GM19463 (cell line): ENCODE measurements around the gene RHOBTB3.
A peak's percentile ranks its signal among the peaks of the same experiment; 100 is the strongest.
"Not testable (repeated sequence)": the region's sequence is repeated elsewhere in the genome, so short reads cannot be mapped to it uniquely, and the experiment has no call there.

Experiments
- ATAC-seq: cut with Tn5 transposase; IDR thresholded peaks from one replicate; pipeline ENCODE4 v1.9.1; 2021; ENCODE audit warnings: mild to moderate bottlenecking, moderate library complexity; ENCODE audit not compliant: unreplicated experiment

The RHOBTB3 gene, protein sequence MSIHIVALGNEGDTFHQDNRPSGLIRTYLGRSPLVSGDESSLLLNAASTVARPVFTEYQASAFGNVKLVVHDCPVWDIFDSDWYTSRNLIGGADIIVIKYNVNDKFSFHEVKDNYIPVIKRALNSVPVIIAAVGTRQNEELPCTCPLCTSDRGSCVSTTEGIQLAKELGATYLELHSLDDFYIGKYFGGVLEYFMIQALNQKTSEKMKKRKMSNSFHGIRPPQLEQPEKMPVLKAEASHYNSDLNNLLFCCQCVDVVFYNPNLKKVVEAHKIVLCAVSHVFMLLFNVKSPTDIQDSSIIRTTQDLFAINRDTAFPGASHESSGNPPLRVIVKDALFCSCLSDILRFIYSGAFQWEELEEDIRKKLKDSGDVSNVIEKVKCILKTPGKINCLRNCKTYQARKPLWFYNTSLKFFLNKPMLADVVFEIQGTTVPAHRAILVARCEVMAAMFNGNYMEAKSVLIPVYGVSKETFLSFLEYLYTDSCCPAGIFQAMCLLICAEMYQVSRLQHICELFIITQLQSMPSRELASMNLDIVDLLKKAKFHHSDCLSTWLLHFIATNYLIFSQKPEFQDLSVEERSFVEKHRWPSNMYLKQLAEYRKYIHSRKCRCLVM

DNA sequence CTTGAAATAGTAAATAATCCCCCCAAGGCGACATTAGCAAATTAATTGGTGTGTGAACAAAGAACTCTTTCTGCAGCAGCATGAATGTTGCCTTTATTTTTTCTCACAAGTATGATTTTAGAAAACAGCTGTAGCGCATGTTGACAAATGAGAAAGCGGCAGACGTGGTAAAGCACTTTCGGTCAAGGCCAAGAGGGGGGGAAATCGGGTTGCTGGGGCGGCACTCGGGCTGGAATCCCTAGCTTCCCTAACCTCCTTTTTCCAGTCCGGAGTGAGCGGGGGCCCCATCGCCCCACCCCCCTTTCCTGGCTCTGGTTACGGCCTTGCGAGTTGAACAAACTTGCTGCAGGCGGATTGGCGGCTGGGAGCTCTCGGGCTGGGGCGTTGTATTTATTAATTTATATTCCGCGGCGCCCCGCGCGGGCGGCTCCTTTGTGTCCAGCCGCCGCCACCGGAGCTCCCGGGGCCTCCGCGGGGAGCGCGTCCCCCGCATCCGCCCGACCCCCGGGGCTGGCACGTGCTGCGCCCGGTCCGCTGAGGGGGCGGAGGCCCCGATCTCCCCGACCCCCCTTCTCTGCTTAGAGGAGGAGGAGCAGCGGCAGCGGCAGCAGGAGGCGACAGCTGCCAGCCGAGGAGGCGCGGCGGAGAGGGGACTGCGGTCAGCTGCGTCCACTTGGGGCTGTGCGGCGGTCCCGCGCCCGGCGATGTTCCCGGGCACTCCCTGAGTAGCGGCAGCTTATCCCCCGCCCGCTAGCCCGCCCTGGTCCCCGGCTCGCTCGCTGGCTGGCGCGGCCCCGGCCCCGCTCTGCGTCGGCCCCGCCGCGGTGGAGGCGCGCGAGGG is at the start of gene RHOBTB3:
RHOBTB3 (plus strand) TSS at position 607 of the 841 bp plus-strand sequence. CDS start 347 bp downstream, outside the sequence.
- peak; percentile 31 for ATAC-seq

GRCh38 chr5:95682891-95683290 is 48.2 kb upstream of the RHOBTB3 start, which contains the start of gene SPATA9:
SPATA9 (minus strand) TSS chr5:95682991; CDS start chr5:95682854, 137 bp downstream.
- ATAC-seq, result no peak

DNA sequence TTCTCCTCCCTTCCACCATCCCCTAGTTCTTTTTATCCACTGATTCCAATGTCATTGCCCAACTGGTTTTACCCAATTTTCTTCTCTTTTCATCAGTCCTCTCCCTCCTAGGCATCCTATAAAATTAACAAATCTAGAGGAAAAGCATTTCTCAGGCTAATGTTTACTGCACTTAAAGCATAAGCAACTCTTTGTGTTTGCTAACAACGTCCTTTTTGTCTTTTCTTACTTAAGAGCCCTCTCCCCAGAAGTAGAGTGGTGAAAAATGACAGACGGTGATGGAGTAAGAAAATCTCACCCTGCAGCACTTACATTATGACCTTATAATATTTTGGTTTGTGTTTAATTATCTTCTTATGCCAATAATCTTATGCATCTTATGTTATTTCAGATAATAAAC is 46.8 kb upstream of the RHOBTB3 start:
- no peak for ATAC-seq

GRCh38 chr5:95686651-95687050 is 44.5 kb upstream of the RHOBTB3 start:
- ATAC-seq, result no peak

DNA sequence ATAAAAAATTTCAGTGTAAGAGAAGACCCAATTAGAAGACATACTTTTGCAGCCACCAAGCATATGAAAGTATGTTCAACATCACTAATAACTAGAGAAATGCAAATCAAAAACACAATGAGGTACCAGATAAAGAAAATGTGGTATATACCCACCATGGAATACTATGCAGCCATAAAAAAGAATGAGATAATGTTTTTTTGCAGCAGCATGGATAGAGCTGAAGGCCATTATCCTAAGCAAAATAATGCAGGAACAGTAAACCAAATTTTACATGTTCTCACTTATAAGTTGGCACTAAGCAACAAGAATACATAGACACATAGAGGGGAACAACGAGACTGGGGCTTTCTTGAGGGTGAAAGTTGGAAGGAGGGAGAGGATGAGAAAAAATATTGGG is 41.5 kb upstream of the RHOBTB3 start:
- no peak for ATAC-seq

- ATAC-seq, result no peak
Observed at GRCh38 chr5:95690333-95690732, 40.8 kb upstream of the RHOBTB3 start.

DNA sequence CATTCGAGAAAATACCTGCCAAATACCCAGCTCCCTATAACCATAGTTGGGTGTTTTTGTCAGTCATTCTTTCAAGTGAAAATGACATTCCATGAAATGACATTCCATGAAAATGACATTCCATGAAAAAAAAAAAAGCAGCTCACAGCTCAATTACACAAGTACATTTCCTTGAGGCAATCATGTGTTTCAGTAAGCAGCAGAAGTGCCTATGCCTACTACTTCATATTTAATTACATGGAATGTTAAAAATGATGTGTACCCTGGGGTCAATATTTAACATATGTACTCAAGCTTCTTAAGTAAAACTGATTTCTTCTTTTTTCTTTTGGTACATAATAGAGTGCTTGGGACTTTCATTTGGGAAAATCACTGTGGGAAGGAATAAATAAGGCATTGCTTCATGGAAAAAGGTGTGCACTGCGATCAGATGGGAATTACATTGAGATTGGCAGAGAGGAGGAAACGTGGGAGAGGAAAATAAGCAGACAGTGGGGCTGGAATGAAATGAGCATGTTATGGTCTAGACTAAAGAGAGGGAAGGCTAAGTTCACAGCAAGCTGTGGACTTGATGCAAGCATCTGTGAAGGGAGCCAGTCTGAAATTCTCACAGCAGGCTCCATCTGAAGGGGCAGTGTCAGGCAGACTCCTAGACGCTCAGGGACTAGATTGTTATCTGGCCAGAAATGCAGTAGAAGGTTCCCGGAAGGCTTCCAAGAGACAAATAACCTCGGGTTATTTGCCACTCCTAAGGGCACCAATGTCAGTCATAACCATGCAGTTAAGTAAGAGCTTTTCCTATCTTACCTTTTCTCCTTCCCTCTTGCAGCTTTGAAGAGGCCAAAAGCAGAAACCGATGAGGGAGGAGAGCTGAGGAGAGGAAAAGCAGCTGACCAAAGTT is 33.1 kb upstream of the RHOBTB3 start:
- no peak for ATAC-seq

- no peak for ATAC-seq
Observed at GRCh38 chr5:95699337-95699736, 31.8 kb upstream of the RHOBTB3 start.

- no peak for ATAC-seq
Observed at GRCh38 chr5:95701074-95701473, 30.1 kb upstream of the RHOBTB3 start.

- no peak for ATAC-seq
Observed at GRCh38 chr5:95704150-95704549, 27.0 kb upstream of the RHOBTB3 start.

GRCh38 chr5:95706196-95706595 is 24.9 kb upstream of the RHOBTB3 start:
- not testable (repeated sequence) for ATAC-seq

DNA sequence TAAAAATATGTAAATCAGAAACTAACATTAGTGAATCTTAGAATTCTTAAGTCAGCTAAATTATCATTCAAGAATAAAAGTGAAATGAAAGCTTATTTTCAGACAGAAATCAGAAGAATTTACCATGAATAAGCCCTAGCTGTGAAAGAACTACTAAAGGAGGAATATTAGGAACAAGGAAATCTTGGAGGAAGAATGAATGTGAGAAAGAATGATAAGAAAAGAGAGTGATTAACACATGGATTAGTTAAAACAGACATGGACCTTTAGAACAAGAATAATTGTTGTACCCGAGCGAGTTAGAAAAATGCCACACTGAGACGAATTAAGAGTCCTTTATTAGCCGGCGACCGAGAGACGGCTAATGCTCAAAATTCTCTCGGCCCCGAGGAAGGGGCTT is 24.1 kb upstream of the RHOBTB3 start:
- ATAC-seq, result no peak

DNA sequence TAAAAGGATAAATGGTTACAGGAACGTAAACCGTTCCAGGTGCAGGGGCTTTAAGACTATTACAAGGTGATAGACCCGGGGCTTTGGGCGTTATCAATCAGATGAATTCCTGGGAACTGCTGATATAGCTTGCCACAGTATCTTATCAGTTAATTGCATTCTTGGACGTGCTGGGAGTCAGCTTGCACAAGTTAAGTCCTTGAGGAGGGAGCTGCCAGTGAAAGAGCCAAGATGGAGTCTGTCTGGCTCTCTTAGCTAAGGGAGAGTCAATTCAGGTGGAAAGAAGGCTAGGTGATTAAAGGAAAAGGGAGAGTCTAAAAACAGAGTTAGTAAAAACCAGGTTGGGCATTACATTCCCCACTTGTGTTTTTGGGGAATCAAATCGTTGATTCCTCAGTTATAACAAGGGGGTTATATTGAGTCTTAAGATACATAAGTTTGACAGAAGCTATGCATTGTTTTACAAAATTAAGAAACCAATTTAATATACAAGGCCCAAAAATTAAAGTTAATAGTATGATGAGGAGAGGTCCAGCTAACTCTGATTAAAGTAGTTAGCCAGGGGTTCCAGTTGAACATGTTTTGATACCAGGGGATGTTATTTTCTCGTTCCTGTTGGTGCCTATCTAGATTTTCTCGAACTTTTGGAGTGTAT is 23.5 kb upstream of the RHOBTB3 start:
- ATAC-seq, result not testable (repeated sequence)

GRCh38 chr5:95708876-95709275 is 22.3 kb upstream of the RHOBTB3 start:
- ATAC-seq, result no peak

DNA sequence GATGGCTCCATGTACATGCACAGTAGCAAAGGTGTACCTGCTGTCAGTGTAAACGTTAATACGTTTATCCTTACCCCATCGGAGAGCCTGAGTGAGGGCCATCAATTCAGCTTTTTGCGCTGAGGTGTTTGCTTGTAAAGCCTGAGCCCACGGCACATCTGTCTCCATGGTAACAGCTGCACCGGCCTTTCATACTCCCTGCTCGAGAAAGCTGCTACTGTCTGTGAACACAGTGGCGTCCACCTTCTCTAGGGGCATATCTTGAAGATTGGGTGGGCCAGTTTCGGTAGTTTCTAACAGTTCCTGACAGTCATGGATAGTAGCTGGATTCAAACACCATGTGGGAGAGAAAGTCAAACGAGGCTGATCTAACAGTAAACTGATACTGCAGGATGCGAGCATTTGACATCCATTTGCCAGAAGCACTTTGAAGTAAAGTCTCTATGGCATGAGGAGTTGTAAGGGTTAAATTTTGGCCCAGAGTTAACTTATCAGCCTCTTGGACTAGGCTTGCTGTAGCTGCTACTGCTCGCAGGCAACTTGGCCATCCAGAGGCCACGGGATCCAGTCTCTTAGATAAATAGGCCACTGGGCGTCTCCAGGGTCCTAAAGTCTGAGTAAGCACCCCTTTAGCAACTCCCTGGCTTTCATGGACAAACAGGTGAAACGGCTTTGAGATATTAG is 21.0 kb upstream of the RHOBTB3 start:
- no peak for ATAC-seq

GRCh38 chr5:95710651-95711500 is 20.3 kb upstream of the RHOBTB3 start:
- not testable (repeated sequence) for ATAC-seq

DNA sequence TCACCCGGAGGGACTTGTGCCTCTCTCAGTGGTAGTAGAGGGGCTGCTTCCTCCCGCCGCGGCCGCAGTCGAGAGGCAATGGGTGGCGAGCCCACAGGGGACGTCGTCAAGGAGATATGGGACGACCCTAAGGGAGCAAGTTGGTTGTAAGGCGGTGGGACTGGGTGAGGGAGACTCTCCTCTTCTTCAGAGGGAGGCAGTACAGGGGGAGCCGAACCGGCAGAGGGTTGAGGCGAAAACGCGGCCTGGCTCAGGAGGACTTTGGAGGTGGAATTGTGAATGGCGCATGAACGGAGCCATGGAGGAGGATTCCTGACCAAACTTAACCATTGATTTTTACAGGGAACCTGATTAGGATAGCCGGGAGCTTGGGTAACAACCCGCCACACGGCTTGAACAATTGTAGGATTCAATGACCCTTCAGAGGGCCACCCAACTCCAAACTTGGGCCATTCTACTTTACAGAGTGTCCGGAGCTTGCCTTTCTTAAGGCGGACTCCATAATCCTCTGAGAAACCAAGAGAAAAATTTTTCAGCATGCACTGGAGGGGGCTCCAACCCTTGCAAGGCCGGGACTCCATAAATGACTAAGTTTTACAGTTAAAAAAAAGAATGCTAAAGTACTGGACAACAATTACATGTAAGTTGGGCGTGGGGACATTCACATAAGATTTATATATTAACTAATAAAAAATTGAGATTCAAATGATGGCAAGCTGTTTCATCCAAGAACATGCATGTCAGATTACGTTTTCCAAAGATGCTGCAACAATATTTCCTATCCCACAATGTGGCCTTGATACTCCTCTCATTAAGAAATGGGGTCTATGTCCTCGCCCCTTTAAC is 19.4 kb upstream of the RHOBTB3 start:
- ATAC-seq, result no peak
